ENCODE measurements around the gene FALEC. TPM values are rescaled to one million over a fixed set of nuclear protein-coding genes. Genes with fewer than 3 reads are reported as not detected.

FALEC gene
- total and polyA plus RNA-seq, 2 of the 8 experiments (the other 6 are each of a cell fraction or from before 2014, with no cell fraction given), result not detected

GRCh38 chr1:150507912-150508864 is 7.4 kb upstream of the FALEC start, which contains the start of gene ECM1 (continued):
- TF ChIP-seq, protein P1, sequence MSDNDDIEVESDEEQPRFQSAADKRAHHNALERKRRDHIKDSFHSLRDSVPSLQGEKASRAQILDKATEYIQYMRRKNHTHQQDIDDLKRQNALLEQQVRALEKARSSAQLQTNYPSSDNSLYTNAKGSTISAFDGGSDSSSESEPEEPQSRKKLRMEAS (IDR thresholded peaks at IDR 0.05), result no peak
- TF ChIP-seq BACH1 (IDR thresholded peaks at IDR 0.05; ENCODE audit: low read length) (no peak), CEBPB (IDR thresholded peaks at IDR 0.05; ENCODE audit: low read depth, low read length) (no peak), CTBP2 (IDR thresholded peaks at IDR 0.05; ENCODE audit: borderline replicate concordance, insufficient read depth, insufficient read length, low read length) (no peak), GTF2F1 (IDR thresholded peaks at IDR 0.05; ENCODE audit: borderline replicate concordance, low read depth, low read length) (no peak), MAFK (IDR thresholded peaks at IDR 0.05; ENCODE audit: low read depth, low read length) (no peak)
- TF ChIP-seq, protein P2, sequence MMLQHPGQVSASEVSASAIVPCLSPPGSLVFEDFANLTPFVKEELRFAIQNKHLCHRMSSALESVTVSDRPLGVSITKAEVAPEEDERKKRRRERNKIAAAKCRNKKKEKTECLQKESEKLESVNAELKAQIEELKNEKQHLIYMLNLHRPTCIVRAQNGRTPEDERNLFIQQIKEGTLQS (IDR thresholded peaks at IDR 0.05; ENCODE audit: insufficient read depth, low read depth, low read length), result no peak
